ENCODE data around the gene KIF5A.
"Not testable (repeated sequence)": the region's sequence is repeated elsewhere in the genome, so short reads cannot be mapped to it uniquely, and the experiment has no call there.

The KIF5A gene

DNA sequence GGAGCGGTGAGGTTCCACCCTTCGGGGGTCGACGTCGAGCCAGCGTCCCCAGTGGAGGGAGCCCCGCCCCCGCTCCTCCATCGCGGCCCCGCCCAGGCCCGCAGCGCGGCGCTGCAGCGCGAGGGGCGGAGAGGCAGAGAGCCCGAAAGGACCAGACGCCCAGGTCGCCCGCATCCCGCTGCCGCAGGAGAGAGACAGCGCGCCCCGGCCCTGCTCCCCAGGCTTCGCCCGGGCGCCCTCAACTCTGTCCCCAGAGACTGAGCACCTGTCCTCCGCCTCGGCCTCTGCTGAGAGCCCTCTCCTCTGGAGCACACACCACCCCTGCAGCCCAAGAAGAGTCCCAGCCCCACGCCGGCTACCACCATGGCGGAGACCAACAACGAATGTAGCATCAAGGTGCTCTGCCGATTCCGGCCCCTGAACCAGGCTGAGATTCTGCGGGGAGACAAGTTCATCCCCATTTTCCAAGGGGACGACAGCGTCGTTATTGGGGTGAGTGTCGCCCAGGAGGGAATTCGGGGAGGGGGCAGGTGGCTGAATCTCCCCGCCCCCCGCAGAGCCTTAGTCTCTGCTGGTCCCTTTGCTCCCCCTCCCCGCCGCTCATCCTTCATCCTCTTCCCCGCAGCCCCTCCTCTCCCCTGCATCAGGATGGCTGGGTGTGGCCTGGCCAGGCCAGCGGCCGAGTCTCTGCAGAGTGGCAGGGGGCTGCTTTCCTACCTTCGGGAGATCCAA is at the start of gene KIF5A:
KIF5A (plus strand) TSS at position 136 of the 732 bp plus-strand sequence; CDS start at position 364, 228 bp downstream.
- DNase-seq = no peak

DNA sequence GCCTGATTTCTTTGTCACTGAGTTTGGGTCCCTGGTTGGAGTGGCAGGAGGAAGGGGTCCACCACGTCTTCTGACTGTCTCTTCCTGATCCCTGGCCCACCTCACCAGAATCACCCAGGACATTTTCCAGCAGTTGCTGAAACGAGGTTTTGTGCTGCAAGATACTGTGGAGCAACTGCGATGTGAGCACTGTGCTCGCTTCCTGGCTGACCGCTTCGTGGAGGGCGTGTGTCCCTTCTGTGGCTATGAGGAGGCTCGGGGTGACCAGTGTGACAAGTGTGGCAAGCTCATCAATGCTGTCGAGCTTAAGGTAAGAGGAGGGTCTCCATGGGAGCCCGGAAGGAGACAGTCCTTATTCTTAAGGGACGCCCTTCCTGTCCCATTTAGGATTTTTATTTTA is 49.6 kb upstream of the KIF5A start:
- no peak for DNase-seq

DNA sequence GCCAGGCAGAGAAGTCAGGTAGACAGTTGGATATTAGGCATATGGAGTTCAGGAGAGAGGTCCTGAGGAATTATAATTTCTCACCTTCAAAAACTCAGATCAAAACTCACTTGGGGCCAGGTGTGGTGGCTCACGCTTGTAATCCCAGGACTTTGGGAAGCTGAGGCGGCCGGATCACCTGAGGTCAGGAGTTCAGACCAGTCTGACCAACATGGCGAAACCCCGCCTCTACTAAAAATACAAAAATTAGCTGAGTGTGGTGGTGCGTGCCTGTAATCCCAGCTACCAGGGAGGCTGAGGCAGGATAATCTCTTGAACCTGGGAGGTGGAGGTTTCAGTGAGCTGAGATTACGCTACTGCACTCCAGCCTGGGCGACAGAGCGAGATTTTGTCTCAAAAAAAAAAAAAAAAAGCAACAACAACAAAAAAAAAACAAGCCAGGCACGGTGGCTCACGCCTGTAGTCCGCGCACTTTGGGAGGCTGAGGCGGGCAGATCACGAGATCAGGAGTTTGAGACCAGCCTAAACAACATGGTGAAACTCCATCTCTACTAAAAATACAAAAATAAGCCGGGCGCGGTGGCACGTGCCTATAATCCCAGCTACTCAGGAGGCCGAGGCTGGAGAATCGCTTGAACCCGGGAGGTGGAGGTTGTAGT is 47.4 kb upstream of the KIF5A start:
- DNase-seq = not testable (repeated sequence)

DNA sequence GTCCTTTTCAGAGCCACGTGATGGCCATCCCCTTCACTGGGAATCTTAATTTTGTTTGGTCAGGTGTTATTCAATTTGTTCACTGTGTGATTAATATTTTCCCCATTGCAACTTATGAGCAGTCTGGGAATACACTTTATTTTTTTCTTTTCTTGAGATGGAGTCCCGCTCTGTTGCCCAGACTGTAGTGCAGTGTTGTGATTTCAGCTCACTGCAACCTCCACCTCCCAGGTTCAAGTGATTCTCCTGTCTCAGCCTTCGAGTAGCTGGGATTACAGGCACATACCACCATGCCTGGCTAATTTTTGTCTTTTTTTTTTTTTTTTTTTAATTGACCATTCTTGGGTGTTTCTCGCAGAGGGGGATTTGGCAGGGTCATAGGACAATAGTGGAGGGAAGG is 43.3 kb upstream of the KIF5A start:
- not testable (repeated sequence) for DNase-seq

DNA sequence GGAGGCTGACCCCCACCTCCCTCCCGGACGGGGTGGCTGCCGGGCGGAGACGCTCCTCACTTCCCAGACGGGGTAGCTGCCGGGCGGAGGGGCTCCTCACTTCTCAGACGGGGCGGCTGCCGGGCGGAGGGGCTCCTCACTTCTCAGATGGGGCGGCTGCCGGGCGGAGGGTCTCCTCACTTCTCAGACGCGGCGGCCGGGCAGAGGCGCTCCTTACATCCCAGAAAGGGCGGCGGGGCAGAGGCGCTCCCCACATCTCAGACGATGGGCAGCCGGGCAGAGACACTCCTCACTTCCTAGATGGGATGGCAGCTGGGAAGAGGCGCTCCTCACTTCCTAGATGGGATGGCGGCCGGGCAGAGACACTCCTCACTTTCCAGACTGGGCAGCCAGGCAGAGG is 42.0 kb upstream of the KIF5A start:
- DNase-seq = not testable (repeated sequence)

DNA sequence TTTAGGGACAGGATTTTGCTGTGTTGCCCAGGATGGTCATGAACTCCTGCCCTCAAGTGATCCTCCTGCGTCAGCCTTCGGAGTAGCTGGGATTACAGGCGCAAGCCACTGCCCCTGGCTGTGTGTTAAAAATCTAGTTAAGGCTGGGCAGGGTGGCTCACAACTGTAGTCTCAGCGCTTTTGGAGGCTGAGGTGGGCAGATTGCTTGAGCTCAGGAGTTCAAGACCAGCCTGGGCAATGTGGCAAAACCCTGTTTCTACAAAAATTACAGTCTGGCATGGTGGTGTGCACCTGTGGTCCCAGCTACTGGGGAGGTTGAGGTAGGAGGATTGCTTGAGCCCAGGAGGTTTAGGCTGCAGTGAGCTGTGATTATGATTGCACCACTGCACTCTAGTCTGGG is 38.7 kb upstream of the KIF5A start:
- no peak for DNase-seq

DNA sequence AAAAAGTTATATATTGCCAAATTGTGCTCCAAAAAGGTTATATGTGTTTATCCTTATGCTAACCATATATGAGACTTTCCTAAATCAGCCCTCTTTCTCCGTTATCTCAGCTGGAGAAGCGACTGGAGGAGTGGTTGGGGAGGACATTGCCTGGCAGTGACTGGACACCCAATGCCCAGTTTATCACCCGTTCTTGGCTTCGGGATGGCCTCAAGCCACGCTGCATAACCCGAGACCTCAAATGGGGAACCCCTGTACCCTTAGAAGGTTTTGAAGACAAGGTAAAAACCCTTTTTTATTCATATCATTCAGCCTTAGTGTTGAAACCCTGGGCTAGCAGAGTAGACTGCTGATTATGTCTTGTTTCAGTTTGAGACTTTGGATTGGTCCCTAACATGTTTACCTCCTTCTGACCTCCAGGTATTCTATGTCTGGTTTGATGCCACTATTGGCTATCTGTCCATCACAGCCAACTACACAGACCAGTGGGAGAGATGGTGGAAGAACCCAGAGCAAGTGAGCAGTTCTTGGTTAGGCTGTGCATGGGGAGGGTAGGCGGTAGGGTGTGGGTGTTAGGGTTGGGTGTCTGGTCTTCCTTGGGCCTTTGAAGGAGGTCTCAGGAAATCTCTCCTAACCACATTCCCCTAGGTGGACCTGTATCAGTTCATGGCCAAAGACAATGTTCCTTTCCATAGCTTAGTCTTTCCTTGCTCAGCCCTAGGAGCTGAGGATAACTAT is 38.1 kb upstream of the KIF5A start:
- DNase-seq = no peak

DNA sequence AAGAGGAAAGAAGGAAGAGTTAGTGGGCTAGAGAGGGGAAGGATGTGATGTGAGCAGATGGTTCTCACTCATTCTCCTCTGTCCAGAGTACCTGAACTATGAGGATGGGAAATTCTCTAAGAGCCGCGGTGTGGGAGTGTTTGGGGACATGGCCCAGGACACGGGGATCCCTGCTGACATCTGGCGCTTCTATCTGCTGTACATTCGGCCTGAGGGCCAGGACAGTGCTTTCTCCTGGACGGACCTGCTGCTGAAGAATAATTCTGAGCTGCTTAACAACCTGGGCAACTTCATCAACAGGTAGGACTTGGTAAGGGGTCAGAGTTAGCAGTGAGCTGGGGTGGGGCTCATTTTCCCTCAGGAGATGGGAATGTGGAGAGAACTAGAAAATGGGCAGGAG is 37.2 kb upstream of the KIF5A start:
- no peak for DNase-seq

DNA sequence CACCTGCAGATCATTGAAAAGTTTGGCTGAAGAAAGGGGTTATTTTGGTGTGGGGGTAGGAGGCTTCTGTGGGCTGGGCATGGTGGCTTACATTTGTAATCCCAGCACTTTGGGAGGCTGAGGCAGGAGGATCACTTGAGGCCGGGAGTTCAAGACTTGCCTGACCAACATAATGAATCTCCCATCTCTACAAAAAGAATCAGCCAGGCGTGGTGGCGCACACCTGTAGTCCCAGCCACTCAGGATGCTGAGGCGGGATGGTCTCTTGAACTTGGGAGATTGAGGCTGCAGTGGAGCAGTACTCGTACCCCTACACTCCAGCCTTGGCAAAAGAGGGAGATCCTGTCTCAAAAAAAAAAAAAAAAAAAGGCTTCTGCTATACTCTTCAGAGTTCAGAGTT is 36.6 kb upstream of the KIF5A start:
- no peak for DNase-seq

DNA sequence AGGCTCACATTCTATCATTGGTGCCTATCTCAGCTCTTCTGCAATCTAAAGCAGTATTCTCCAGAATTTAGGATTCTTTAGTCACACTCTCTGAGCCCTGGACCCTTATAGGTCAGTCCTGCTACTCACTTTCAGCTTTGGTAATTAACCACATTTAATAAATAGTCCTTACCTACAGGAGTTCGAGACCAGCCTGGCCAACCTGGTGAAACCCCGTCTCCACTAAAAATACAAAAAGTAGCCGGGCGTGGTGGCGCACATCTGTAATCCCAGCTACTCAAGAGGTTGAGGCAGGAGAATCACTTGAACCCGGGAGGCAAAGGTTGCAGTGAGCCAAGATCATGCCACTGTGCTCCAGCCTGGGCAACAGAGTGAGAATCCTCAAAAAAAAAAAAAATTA is 36.2 kb upstream of the KIF5A start:
- DNase-seq = not testable (repeated sequence)

DNA sequence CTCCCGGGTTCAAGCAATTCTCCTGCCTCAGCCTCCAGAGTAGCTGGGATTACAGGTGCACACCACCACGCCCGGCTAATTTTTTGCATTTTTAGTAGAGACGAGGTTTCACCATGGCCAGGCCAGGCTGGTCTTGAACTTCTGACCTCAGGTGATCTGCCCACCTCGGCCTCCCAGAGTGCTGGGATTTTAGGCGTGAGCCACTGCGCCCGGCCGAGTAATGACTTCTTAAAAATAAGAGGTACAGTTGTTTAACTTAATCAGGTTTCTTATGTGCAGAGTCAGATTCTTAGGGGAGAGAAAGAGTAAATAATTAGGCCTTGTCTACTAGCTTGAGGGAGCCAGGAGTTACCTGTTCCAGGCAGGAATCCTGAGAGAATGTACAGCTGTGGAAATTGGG is 35.6 kb upstream of the KIF5A start:
- not testable (repeated sequence) for DNase-seq

DNA sequence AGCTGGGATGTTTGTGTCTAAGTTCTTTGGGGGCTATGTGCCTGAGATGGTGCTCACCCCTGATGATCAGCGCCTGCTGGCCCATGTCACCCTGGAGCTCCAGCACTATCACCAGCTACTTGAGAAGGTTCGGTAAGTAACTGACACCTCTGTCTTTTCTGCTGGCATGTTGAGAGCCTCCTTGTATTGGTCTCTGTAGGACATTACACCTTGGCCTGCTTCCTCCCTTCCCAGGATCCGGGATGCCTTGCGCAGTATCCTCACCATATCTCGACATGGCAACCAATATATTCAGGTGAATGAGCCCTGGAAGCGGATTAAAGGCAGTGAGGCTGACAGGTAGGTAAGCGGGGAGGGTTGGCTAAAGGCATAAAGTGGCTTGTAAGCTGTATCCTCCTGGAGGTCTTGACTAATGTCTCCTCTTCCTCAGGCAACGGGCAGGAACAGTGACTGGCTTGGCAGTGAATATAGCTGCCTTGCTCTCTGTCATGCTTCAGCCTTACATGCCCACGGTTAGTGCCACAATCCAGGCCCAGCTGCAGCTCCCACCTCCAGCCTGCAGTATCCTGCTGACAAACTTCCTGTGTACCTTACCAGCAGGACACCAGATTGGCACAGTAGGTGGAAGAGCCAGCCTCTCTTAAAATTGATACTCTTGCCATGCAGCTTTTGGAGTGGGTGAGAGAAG is 35.0 kb upstream of the KIF5A start:
- no peak for DNase-seq

DNA sequence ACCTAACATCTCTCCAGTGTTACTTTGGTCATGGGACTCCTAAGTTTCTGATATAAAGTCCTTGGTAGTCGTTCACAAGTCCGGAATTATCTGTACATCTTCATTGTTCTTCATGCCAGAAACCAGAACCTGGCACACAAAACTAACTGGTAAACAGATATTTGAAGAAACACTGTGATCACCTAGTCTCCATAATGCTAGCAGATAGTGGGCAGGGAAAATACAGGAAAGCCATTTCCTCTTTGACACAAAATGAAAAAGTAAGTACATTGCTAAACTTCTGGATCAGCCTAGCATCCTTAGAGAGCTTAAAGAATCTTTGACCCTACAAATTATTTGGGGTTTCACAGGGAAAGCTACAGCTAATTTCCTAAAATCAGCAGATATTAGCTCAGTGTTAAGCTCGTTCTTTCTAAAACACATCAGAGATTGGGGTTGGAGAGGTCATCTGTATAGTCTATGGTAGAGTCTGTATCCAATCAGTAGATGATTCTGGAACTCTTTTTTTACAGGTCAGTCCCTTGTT is 34.4 kb upstream of the KIF5A start:
- no peak for DNase-seq

DNA sequence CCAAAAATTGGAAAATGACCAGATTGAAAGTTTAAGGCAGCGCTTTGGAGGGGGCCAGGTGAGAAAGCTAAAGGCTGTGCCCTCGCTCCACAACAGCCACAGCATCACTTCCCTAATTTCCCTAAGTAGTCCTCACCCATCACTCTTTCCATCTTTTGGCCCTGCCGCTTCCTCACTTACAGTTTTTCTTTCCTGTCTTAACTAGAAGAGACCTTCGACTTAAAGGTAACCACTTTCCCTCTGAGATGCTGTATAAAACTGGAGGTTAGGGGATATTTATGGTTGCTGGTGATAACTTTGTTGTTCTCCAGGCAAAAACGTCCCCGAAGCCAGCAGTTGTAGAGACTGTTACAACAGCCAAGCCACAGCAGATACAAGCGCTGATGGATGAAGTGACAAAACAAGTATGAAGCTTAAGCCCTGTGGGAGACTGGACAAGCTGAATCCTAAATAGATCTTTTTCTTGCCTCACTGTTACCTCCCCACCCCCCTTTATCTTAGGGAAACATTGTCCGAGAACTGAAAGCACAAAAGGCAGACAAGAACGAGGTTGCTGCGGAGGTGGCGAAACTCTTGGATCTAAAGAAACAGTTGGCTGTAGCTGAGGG is 33.8 kb upstream of the KIF5A start:
- no peak for DNase-seq

DNA sequence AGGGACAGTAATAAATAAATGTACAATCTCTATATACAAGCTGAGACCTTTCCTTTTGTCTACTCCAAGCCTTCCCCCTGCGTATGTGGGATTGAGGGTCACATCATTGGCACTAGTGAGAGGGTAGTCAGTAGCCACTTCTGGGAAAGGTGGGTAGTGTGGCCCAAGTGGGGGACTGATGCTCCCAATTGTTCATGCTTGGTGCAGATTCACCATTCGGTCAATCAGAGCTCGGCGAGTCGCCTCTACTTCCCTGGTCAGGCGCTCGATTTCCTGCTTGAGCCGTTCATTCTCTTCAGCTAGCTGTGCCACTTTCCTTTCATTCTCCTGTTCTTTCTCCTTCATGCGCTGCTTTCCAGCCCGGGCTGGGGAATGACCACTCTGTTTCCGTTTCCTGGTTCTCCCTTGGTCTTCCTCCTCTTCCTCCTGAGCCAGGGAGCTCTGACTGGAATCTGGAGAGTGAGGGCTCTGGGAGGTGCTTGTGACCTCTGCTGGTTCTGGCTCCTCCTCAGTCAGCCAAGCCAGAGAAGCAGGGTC is 33.2 kb upstream of the KIF5A start:
- no peak for DNase-seq

DNA sequence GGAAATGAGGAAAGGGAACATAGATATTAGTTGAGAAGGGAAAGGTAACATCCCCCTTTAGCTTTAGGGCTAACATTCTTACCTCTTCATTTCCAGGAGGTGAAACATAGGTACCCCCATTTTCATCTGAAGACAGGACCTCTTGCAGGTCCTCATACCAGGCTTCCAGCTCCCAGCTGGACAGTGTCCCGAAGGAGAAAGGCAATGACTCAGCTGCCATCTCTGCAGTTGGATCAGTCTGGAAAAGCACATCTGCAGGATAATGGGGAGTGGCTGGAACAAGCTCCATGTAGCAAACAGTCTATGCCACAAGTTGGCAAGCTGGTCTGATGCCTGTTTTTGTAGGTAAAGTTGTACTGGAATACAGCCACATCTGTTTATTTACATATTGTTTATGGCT is 32.7 kb upstream of the KIF5A start:
- DNase-seq = no peak

DNA sequence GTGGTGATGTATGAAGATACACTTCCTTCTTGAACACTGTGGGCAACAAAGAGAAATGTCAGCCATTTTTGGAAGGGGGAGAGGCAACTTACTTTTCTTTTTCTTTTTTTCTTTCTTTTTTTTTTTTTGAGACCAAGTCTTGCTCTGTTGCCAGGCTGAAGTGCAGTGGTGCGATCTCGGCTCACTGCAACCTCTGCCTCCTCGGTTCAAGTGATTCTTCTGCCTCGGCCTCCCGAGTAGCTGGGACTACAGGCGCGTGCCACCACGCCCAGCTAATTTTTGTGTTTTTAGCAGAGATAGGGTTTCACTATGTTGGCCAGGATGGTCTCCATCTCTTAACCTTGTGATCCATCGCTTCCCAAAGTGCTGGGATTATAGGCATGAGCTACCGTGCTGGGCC is 32.1 kb upstream of the KIF5A start:
- not testable (repeated sequence) for DNase-seq

DNA sequence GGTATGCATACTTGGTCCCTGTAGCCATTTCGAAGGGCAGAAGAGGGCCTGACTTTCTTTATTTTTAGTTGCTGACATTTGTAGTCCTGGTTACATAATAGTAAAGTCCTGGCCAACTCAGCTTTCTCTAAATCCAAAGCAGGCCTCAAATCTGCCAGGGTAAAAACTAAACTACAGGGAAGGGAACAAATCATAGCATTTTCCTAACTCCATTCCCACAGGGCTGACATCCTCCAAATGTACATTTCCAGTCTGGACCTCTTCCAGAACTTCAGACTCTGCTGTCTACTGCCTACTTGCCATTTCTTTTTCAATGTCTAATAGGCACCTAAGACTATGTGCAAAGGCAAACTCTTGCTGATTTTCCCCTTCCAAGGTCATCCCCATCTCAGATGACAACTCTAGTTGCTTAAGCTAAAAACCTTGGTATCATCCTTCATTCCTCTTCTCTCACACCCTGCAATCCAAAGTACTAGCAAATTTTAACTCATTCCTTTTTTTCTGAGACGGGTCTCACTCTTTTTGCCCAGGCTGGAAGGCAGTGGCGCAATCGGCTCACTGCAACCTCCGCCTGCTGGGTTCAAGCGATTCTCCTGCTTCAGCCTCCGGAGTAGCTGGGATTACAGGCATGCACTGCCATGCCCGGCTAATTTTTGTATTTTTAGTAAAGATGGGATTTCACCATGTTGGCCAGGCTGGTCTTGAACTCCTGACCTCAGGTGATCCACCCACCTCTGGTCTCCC is 31.5 kb upstream of the KIF5A start:
- no peak for DNase-seq

DNA sequence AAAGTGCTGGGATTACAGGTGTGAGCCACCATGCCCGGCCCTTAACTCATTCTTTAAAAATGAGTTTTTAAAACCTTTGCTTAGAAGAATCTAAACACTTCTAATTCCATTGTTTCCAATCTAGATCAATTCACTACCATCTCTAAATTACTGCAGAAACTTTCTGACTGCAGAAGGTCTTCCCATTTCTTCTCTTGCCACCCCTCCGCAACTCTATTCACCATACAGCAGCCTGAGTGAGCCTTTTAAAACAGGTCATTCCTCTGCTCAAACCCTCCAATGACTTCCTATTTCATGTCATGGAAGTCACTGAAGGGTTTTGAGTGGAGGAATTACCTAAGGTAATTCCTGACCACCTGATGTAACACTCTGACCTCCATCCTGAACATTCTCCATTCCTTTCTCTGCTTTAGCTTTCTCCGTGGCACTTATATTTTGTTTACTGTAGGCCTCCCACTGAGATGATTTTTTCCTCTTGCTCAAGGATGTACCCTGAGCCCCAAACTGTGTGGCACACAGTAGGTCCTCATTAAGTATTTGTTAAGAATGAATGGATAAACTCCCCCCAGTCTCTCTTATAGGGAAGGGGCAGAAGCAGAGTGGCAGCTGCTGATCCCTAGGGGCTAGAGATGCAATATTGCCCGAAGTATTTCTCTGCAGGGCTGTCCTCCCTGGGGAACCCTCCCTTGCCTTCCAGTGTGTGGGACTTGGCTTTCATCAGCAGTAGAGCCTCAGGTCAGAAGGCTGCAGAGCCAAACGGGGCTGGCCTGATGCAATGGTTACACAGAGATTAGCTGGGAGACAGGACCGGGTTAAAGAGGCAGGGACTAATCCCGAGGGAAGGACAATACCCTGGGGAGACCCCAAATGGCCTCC is 30.7 kb upstream of the KIF5A start:
- no peak for DNase-seq

DNA sequence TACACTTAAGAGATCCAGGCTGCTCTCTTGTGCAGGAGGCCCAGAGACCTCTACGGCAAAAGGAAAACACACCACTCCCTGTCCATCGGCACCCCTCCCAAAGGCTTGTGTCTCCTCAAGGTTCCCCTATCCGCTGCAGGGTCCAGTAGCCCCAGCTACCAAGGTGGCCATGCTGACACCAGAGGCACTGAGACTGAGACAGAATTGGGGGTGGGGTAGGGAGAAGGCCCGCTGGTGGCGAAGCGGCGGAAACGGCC is 30.1 kb upstream of the KIF5A start:
- no peak for DNase-seq
